CD4-positive, CD25-positive, alpha-beta regulatory T cell (primary cell): ENCODE measurements around the gene PLXND1. TPM values are rescaled to one million over a fixed set of nuclear protein-coding genes. Genes with fewer than 3 reads are reported as not detected.
A peak's percentile ranks its signal among the peaks of the same experiment; 100 is the strongest.

ENCODE experiments used
- ATAC-seq, 2 donors: fragments of 150-1000 bp; cut with Tn5 transposase; one replicate each; pipeline ENCODE4 v1.10.0; 2021; ENCODE audit warnings: low read depth in 2 of 2, moderate number of reproducible peaks in 2 of 2, moderate library complexity in 1 of 2
- DNase-seq, 3 donors: peaks; one replicate each; pipeline versions ENCODE4 v3.0.0 to v3.0.0-alpha.2; 2012 to 2022; ENCODE audit warnings: mixed read lengths in 1 of 3
- H3K27ac ChIP-seq: one replicate; pipeline ENCODE4 v1.7.0; 2013; ENCODE audit warnings: mild to moderate bottlenecking, low read length; ENCODE audit not compliant: insufficient read depth, poor library complexity, severe bottlenecking
- H3K27me3 ChIP-seq: one replicate; pipeline ENCODE4 v1.7.0; 2013; ENCODE audit warnings: low read length; ENCODE audit not compliant: control insufficient read depth, insufficient read depth
- H3K36me3 ChIP-seq: one replicate; pipeline ENCODE4 v1.7.0; 2013; ENCODE audit warnings: mild to moderate bottlenecking, low read length, moderate library complexity; ENCODE audit not compliant: control insufficient read depth, insufficient read depth
- H3K4me1 ChIP-seq: 2 replicates; pipeline ENCODE4 v1.7.0; 2013; ENCODE audit warnings: mild to moderate bottlenecking, low read length; ENCODE audit not compliant: insufficient read depth, control insufficient read depth, poor library complexity, severe bottlenecking
- H3K4me3 ChIP-seq: one replicate; pipeline ENCODE4 v1.7.0; 2013; ENCODE audit warnings: low read depth, mild to moderate bottlenecking, low read length, moderate library complexity
- H3K9me3 ChIP-seq, 2 experiments: 1 replicate in 1 of 2; 2 replicates in 1 of 2; pipeline ENCODE4 v1.7.0; 2013; ENCODE audit warnings: low read length in 2 of 2, mild to moderate bottlenecking in 1 of 2, moderate library complexity in 1 of 2; ENCODE audit not compliant: control insufficient read depth in 2 of 2
- H3K27ac Mint-ChIP-seq, 3 donors: one replicate each; pipeline ENCODE4 v1.8.0; 2020 to 2022; ENCODE audit warnings: mild to moderate bottlenecking in 3 of 3, mixed read lengths in 3 of 3, moderate library complexity in 2 of 3
- H3K27me3 Mint-ChIP-seq: one replicate; pipeline ENCODE4 v1.8.0; 2022; ENCODE audit warnings: mild to moderate bottlenecking, mixed read lengths
- H3K36me3 Mint-ChIP-seq: one replicate; pipeline ENCODE4 v1.8.0; 2020; ENCODE audit warnings: mixed read lengths
- H3K4me1 Mint-ChIP-seq, 4 donors: one replicate each; pipeline ENCODE4 v1.8.0; 2020 to 2022; ENCODE audit warnings: mixed read lengths in 4 of 4, mild to moderate bottlenecking in 1 of 4
- H3K4me3 Mint-ChIP-seq, 4 donors: one replicate each; pipeline ENCODE4 v1.8.0; 2020 to 2022; ENCODE audit warnings: mild to moderate bottlenecking in 4 of 4, mixed read lengths in 4 of 4, moderate library complexity in 3 of 4
- H3K9me3 Mint-ChIP-seq, 7 donors: one replicate each; pipeline ENCODE4 v1.8.0; 2020 to 2022; ENCODE audit warnings: mixed read lengths in 7 of 7, mild to moderate bottlenecking in 3 of 7, moderate library complexity in 2 of 7
- polyA plus RNA-seq, 4 donors: library from polyadenylated mRNA; unstranded; fragments of 300-500 nt; fragmentation: Illumina TruSeq; gene quantifications; one replicate each; pipeline ENCODE4 v1.2.3, GENCODE V29; 2021
- total RNA-seq: library from RNA; stranded (reverse); gene quantifications from one replicate; pipeline ENCODE4 v1.2.3, GENCODE V29; 2022

Gene PLXND1
- total and polyA plus RNA-seq, 5 donors from 2014 or later, result 0.48 to 11.3 (median 0.83) TPM; not detected in 1

GRCh38 chr3:129596194-129597086 is 10.0 kb downstream of the PLXND1 start:
- Mint-ChIP-seq H3K9me3 (no peaks in the 10 kb centered on the region), H3K27ac (no peak overlapping the region), H3K4me3 (no peak overlapping the region), H3K4me1 (peaks cover 4 to 23% (median 15%) of the 10 kb centered on the region in 4 donors), H3K27me3 (peaks cover 32% of the 10 kb centered on the region), H3K36me3 (no peaks in the 10 kb centered on the region)
- H3K27me3 ChIP-seq, result no peaks in the 10 kb centered on the region
- H3K4me3 ChIP-seq, result no peak overlapping the region
- peaks cover 10% of the 10 kb centered on the region for H3K4me1 ChIP-seq
- no peaks in the 10 kb centered on the region for H3K9me3 ChIP-seq
- H3K27ac ChIP-seq, result no peak overlapping the region
- DNase-seq (no peak), ATAC-seq (no peak)
- H3K36me3 ChIP-seq, result no peaks in the 10 kb centered on the region

- no peak overlapping the region for H3K27ac Mint-ChIP-seq
These were observed 10.8 kb downstream of the PLXND1 start for GRCh38 chr3:129595544-129596193.

GRCh38 chr3:129594907-129595390 is 11.5 kb downstream of the PLXND1 start:
- Mint-ChIP-seq H3K36me3 (no peaks in the 10 kb centered on the region), H3K4me3 (peak overlapping the region in 1 of 4 donors; percentile 48), H3K27me3 (peaks cover 24% of the 10 kb centered on the region), H3K9me3 (no peaks in the 10 kb centered on the region), H3K4me1 (peaks cover 4 to 22% (median 14%) of the 10 kb centered on the region in 4 donors), H3K27ac (no peak overlapping the region)
- DNase-seq (no peak), ATAC-seq (no peak)
- H3K27me3 ChIP-seq, result no peaks in the 10 kb centered on the region
- no peak overlapping the region for H3K27ac ChIP-seq
- H3K36me3 ChIP-seq, result no peaks in the 10 kb centered on the region
- no peaks in the 10 kb centered on the region for H3K9me3 ChIP-seq
- H3K4me3 ChIP-seq, result no peak overlapping the region
- H3K4me1 ChIP-seq, result peaks cover 10% of the 10 kb centered on the region

More at GRCh38 chr3:129595544-129596193, 10.8 kb downstream of the PLXND1 start:
- Mint-ChIP-seq H3K27me3 (peaks cover 28% of the 10 kb centered on the region), H3K4me1 (peaks cover 4 to 23% (median 15%) of the 10 kb centered on the region in 4 donors), H3K9me3 (no peaks in the 10 kb centered on the region), H3K36me3 (no peaks in the 10 kb centered on the region), H3K4me3 (no peak overlapping the region)
- no peak for ATAC-seq
- no peak for DNase-seq
- Histone ChIP-seq H3K27me3 (no peaks in the 10 kb centered on the region), H3K36me3 (no peaks in the 10 kb centered on the region), H3K4me3 (no peak overlapping the region), H3K27ac (no peak overlapping the region), H3K9me3 (no peaks in the 10 kb centered on the region), H3K4me1 (peaks cover 10% of the 10 kb centered on the region)

GRCh38 chr3:129594409-129594808 is 12.1 kb downstream of the PLXND1 start:
- no peak overlapping the region for H3K4me3 ChIP-seq
- no peak overlapping the region for H3K27ac ChIP-seq
- Mint-ChIP-seq H3K27me3 (peaks cover 20% of the 10 kb centered on the region), H3K9me3 (no peaks in the 10 kb centered on the region), H3K36me3 (no peaks in the 10 kb centered on the region), H3K27ac (peak overlapping the region in 2 of 3 donors; percentile 67 to 72), H3K4me3 (no peak overlapping the region), H3K4me1 (peaks cover 4 to 22% (median 14%) of the 10 kb centered on the region in 4 donors)
- H3K27me3 ChIP-seq, result no peaks in the 10 kb centered on the region
- no peak for ATAC-seq
- no peaks in the 10 kb centered on the region for H3K36me3 ChIP-seq
- H3K4me1 ChIP-seq, result peaks cover 10% of the 10 kb centered on the region
- H3K9me3 ChIP-seq, result no peaks in the 10 kb centered on the region
- DNase-seq, result no peak

- Mint-ChIP-seq H3K27ac (peak overlapping the region; percentile 67 to 89 (median 72)), H3K4me1 (peaks cover 4 to 22% (median 14%) of the 10 kb centered on the region in 4 donors), H3K9me3 (no peaks in the 10 kb centered on the region), H3K27me3 (peaks cover 20% of the 10 kb centered on the region), H3K4me3 (peak overlapping the region in 3 of 4 donors; percentile 18 to 60 (median 41)), H3K36me3 (no peaks in the 10 kb centered on the region)
- H3K4me1 ChIP-seq, result peaks cover 10% of the 10 kb centered on the region
- peak; percentile 51 to 63 for ATAC-seq
- no peaks in the 10 kb centered on the region for H3K9me3 ChIP-seq
- peak overlapping the region; percentile 31 for H3K4me3 ChIP-seq
- H3K27me3 ChIP-seq, result no peaks in the 10 kb centered on the region
- H3K27ac ChIP-seq, result no peak overlapping the region
- DNase-seq, result peak in 2 of 3 donors; percentile 19 to 78
- H3K36me3 ChIP-seq, result no peaks in the 10 kb centered on the region
These were observed 12.7 kb downstream of the PLXND1 start for GRCh38 chr3:129593595-129594339.

GRCh38 chr3:129593230-129593594 is 13.3 kb downstream of the PLXND1 start:
- Histone ChIP-seq H3K36me3 (no peaks in the 10 kb centered on the region), H3K27me3 (no peaks in the 10 kb centered on the region), H3K4me3 (no peak overlapping the region), H3K27ac (no peak overlapping the region), H3K4me1 (peaks cover 10% of the 10 kb centered on the region), H3K9me3 (no peaks in the 10 kb centered on the region)
- no peaks in the 10 kb centered on the region for H3K36me3 Mint-ChIP-seq
- H3K9me3 Mint-ChIP-seq, result no peaks in the 10 kb centered on the region
- H3K4me3 Mint-ChIP-seq, result peak overlapping the region in 1 of 4 donors; percentile 18
- peak overlapping the region in 2 of 3 donors; percentile 25 to 89 for H3K27ac Mint-ChIP-seq
- peaks cover 4 to 22% (median 13%) of the 10 kb centered on the region in 4 donors for H3K4me1 Mint-ChIP-seq
- no peak for DNase-seq
- ATAC-seq, result no peak
- peaks cover 20% of the 10 kb centered on the region for H3K27me3 Mint-ChIP-seq

- Histone ChIP-seq H3K4me1 (peaks cover 10% of the 10 kb centered on the region), H3K27ac (no peak overlapping the region), H3K36me3 (no peaks in the 10 kb centered on the region), H3K4me3 (no peak overlapping the region), H3K9me3 (no peaks in the 10 kb centered on the region), H3K27me3 (no peaks in the 10 kb centered on the region)
- no peak for ATAC-seq
- peaks cover 20% of the 10 kb centered on the region for H3K27me3 Mint-ChIP-seq
- H3K9me3 Mint-ChIP-seq, result no peaks in the 10 kb centered on the region
- H3K4me3 Mint-ChIP-seq, result peak overlapping the region in 1 of 4 donors; percentile 43
- DNase-seq, result no peak
- peaks cover 4 to 22% (median 13%) of the 10 kb centered on the region in 4 donors for H3K4me1 Mint-ChIP-seq
- no peaks in the 10 kb centered on the region for H3K36me3 Mint-ChIP-seq
- H3K27ac Mint-ChIP-seq, result peak overlapping the region in 1 of 3 donors; percentile 89
These were observed 13.9 kb downstream of the PLXND1 start for GRCh38 chr3:129592381-129593131.
